Measurements from ENCODE around the gene SMU1.

The SMU1 gene

GRCh38 chr9:33081128-33081851, 4.8 kb upstream of the SMU1 start:
- TF ChIP-seq CTBP1 (IDR thresholded peaks at IDR 0.05; ENCODE audit: borderline replicate concordance) (no peak), NFRKB (IDR thresholded peaks at IDR 0.05) (no peak), ARNT (IDR thresholded peaks at IDR 0.05) (no peak), PKNOX1 (IDR thresholded peaks at IDR 0.05) (no peak), SP1 (IDR thresholded peaks at IDR 0.05) (no peak), ZNF384 (IDR thresholded peaks at IDR 0.05) (no peak), FOXK2 (IDR thresholded peaks at IDR 0.05) (no peak), ELF4 (IDR thresholded peaks at IDR 0.05) (no peak), FOXM1 (IDR thresholded peaks at IDR 0.05; ENCODE audit: borderline replicate concordance) (no peak), HDGF (IDR thresholded peaks at IDR 0.05; ENCODE audit: borderline replicate concordance) (no peak), SUZ12 (IDR thresholded peaks at IDR 0.05) (no peak), FOXA1 (IDR thresholded peaks at IDR 0.05) (no peak), L3MBTL2 (conservative IDR thresholded peaks at IDR 0.05) (no peak), LEF1 (IDR thresholded peaks at IDR 0.05; ENCODE audit: borderline replicate concordance) (no peak), TARDBP (IDR thresholded peaks at IDR 0.05) (no peak), BHLHE40 (IDR thresholded peaks at IDR 0.05; ENCODE audit: borderline replicate concordance) (no peak)
- DNase-seq (ENCODE audit: extremely low spot score), result peak; percentile 75
- CTCF ChIA-PET, result interaction anchor here (0.7 to 1.0 kb wide), 2 partner anchors 103 to 145 kb away, joined by 3 to 4 read pairs; no protein-coding TSS in a partner anchor
- POLR2A ChIA-PET, result no interaction called here

GRCh38 chr9:33080534-33080933, 4.1 kb upstream of the SMU1 start:
- TF ChIP-seq LEF1 (IDR thresholded peaks at IDR 0.05; ENCODE audit: borderline replicate concordance), result no peak
- no peak for TF ChIP-seq FOXM1 (IDR thresholded peaks at IDR 0.05; ENCODE audit: borderline replicate concordance)
- TF ChIP-seq TARDBP (IDR thresholded peaks at IDR 0.05), result no peak
- no peak for TF ChIP-seq NFRKB (IDR thresholded peaks at IDR 0.05)
- no peak for TF ChIP-seq ELF4 (IDR thresholded peaks at IDR 0.05)
- no peak for TF ChIP-seq ARNT (IDR thresholded peaks at IDR 0.05)
- DNase-seq (ENCODE audit: extremely low spot score), result no peak
- CTCF ChIA-PET, result interaction anchor here (0.7 to 1.1 kb wide), 3 partner anchors 104 to 146 kb away, joined by 3 to 4 read pairs (median 3); no protein-coding TSS in a partner anchor
- POLR2A ChIA-PET, result no interaction called here

- no peak for DNase-seq (ENCODE audit: extremely low spot score)
- no peak for TF ChIP-seq ZNF384 (IDR thresholded peaks at IDR 0.05)
- TF ChIP-seq HDGF (IDR thresholded peaks at IDR 0.05; ENCODE audit: borderline replicate concordance), result no peak
- TF ChIP-seq NFRKB (IDR thresholded peaks at IDR 0.05), result no peak
- TF ChIP-seq BHLHE40 (IDR thresholded peaks at IDR 0.05; ENCODE audit: borderline replicate concordance), result no peak
- no peak for TF ChIP-seq SUZ12 (IDR thresholded peaks at IDR 0.05)
- TF ChIP-seq ELF4 (IDR thresholded peaks at IDR 0.05), result no peak
- no peak for TF ChIP-seq FOXK2 (IDR thresholded peaks at IDR 0.05)
- no peak for TF ChIP-seq FOXA1 (IDR thresholded peaks at IDR 0.05)
- TF ChIP-seq FOXM1 (IDR thresholded peaks at IDR 0.05; ENCODE audit: borderline replicate concordance), result no peak
- no peak for TF ChIP-seq ARNT (IDR thresholded peaks at IDR 0.05)
- CTCF ChIA-PET, result no interaction called here
- POLR2A ChIA-PET, result no interaction called here
These were observed 7.5 kb downstream of the SMU1 start for GRCh38 chr9:33068991-33069390.

- TF ChIP-seq CTBP1 (IDR thresholded peaks at IDR 0.05; ENCODE audit: borderline replicate concordance) (no peak), FOXK2 (IDR thresholded peaks at IDR 0.05) (no peak), SP1 (IDR thresholded peaks at IDR 0.05) (no peak), ELF4 (IDR thresholded peaks at IDR 0.05) (no peak), LEF1 (IDR thresholded peaks at IDR 0.05; ENCODE audit: borderline replicate concordance) (no peak), L3MBTL2 (conservative IDR thresholded peaks at IDR 0.05) (no peak), PKNOX1 (IDR thresholded peaks at IDR 0.05) (no peak), ARNT (IDR thresholded peaks at IDR 0.05) (no peak), HDGF (IDR thresholded peaks at IDR 0.05; ENCODE audit: borderline replicate concordance) (no peak), TARDBP (IDR thresholded peaks at IDR 0.05) (no peak), ZNF384 (IDR thresholded peaks at IDR 0.05) (no peak), FOXA1 (IDR thresholded peaks at IDR 0.05) (no peak)
- CTCF ChIA-PET, result no interaction called here
- DNase-seq (ENCODE audit: extremely low spot score), result no peak
- POLR2A ChIA-PET, result no interaction called here
These were observed 11.1 kb downstream of the SMU1 start for GRCh38 chr9:33065157-33066076.

- ChIA-PET CTCF (no interaction called here), POLR2A (no interaction called here)
- DNase-seq (ENCODE audit: extremely low spot score), result no peak
- TF ChIP-seq FOXK2 (IDR thresholded peaks at IDR 0.05), result no peak
- no peak for TF ChIP-seq ARNT (IDR thresholded peaks at IDR 0.05)
- TF ChIP-seq FOXA1 (IDR thresholded peaks at IDR 0.05), result no peak
- no peak for TF ChIP-seq NFRKB (IDR thresholded peaks at IDR 0.05)
- TF ChIP-seq TARDBP (IDR thresholded peaks at IDR 0.05), result no peak
- no peak for TF ChIP-seq HDGF (IDR thresholded peaks at IDR 0.05; ENCODE audit: borderline replicate concordance)
- TF ChIP-seq ELF4 (IDR thresholded peaks at IDR 0.05), result no peak
- TF ChIP-seq FOXM1 (IDR thresholded peaks at IDR 0.05; ENCODE audit: borderline replicate concordance), result no peak
- TF ChIP-seq SUZ12 (IDR thresholded peaks at IDR 0.05), result no peak
- no peak for TF ChIP-seq ZNF384 (IDR thresholded peaks at IDR 0.05)
- no peak for TF ChIP-seq LEF1 (IDR thresholded peaks at IDR 0.05; ENCODE audit: borderline replicate concordance)
- TF ChIP-seq L3MBTL2 (conservative IDR thresholded peaks at IDR 0.05), result no peak
- TF ChIP-seq SP1 (IDR thresholded peaks at IDR 0.05), result no peak
- no peak for TF ChIP-seq CTBP1 (IDR thresholded peaks at IDR 0.05; ENCODE audit: borderline replicate concordance)
- TF ChIP-seq BHLHE40 (IDR thresholded peaks at IDR 0.05; ENCODE audit: borderline replicate concordance), result no peak
- no peak for TF ChIP-seq PKNOX1 (IDR thresholded peaks at IDR 0.05)
These were observed 25.3 kb downstream of the SMU1 start for GRCh38 chr9:33051144-33051543.

Data from HEK293T (cell line).